ENCODE measurements around the gene PPM1D. TPM values are rescaled to one million over a fixed set of nuclear protein-coding genes. Genes with fewer than 3 reads are reported as not detected.
A peak's percentile ranks its signal among the peaks of the same experiment; 100 is the strongest.

Gene PPM1D
- total RNA-seq, 1 donor from 2014 or later, result 21.2 TPM

- H3K4me3 Mint-ChIP-seq (ENCODE audit: low read depth), result no peak overlapping the region
- H3K4me1 Mint-ChIP-seq (ENCODE audit: low read depth), result peaks cover 7% of the 10 kb centered on the region
- no peaks in the 10 kb centered on the region for H3K27me3 Mint-ChIP-seq
- DNase-seq (ENCODE audit: low spot score, unreplicated experiment), result no peak
- TF ChIP-seq, protein P1, sequence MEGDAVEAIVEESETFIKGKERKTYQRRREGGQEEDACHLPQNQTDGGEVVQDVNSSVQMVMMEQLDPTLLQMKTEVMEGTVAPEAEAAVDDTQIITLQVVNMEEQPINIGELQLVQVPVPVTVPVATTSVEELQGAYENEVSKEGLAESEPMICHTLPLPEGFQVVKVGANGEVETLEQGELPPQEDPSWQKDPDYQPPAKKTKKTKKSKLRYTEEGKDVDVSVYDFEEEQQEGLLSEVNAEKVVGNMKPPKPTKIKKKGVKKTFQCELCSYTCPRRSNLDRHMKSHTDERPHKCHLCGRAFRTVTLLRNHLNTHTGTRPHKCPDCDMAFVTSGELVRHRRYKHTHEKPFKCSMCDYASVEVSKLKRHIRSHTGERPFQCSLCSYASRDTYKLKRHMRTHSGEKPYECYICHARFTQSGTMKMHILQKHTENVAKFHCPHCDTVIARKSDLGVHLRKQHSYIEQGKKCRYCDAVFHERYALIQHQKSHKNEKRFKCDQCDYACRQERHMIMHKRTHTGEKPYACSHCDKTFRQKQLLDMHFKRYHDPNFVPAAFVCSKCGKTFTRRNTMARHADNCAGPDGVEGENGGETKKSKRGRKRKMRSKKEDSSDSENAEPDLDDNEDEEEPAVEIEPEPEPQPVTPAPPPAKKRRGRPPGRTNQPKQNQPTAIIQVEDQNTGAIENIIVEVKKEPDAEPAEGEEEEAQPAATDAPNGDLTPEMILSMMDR (IDR thresholded peaks at IDR 0.05; ENCODE audit: unreplicated experiment), result no peak
- no peaks in the 10 kb centered on the region for H3K9me3 Mint-ChIP-seq (ENCODE audit: low read depth)
- H3K27ac Mint-ChIP-seq, result peak overlapping the region; percentile 72
- H3K36me3 Mint-ChIP-seq (ENCODE audit: insufficient read depth), result peaks cover 10% of the 10 kb centered on the region
Observed at GRCh38 chr17:60645918-60646523, 46.0 kb downstream of the PPM1D start.

DNA sequence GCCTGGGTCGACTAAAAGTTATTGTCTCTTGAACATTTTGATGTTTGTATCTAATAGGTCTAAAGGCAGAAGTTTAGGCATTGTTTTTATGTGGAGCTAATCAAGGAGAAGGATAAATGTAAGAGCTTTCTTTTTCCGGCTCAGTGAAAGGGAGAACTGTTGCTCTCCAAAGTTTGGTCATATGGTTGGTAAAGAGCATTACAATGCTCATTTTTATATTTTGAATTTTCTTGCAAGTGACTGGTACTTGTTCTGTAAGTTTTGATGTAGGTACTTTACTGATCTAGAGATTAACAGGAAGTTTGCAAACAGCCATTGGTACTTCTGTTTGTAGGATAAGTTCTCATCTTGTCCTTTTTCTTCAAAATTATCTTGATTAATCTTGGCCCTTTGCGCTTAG, 46.7 kb downstream of the PPM1D start:
- TF ChIP-seq, protein P1 (IDR thresholded peaks at IDR 0.05; ENCODE audit: unreplicated experiment), result no peak
- no peak overlapping the region for H3K27ac Mint-ChIP-seq
- no peaks in the 10 kb centered on the region for H3K27me3 Mint-ChIP-seq
- peaks cover 7% of the 10 kb centered on the region for H3K4me1 Mint-ChIP-seq (ENCODE audit: low read depth)
- no peak for DNase-seq (ENCODE audit: low spot score, unreplicated experiment)
- H3K4me3 Mint-ChIP-seq (ENCODE audit: low read depth), result no peak overlapping the region
- H3K9me3 Mint-ChIP-seq (ENCODE audit: low read depth), result no peaks in the 10 kb centered on the region
- peaks cover 12% of the 10 kb centered on the region for H3K36me3 Mint-ChIP-seq (ENCODE audit: insufficient read depth)

GRCh38 chr17:60647705-60648104, 47.7 kb downstream of the PPM1D start:
- H3K9me3 Mint-ChIP-seq (ENCODE audit: low read depth), result no peaks in the 10 kb centered on the region
- no peak overlapping the region for H3K27ac Mint-ChIP-seq
- no peaks in the 10 kb centered on the region for H3K27me3 Mint-ChIP-seq
- DNase-seq (ENCODE audit: low spot score, unreplicated experiment), result no peak
- peaks cover 16% of the 10 kb centered on the region for H3K36me3 Mint-ChIP-seq (ENCODE audit: insufficient read depth)
- no peak overlapping the region for H3K4me3 Mint-ChIP-seq (ENCODE audit: low read depth)
- TF ChIP-seq, protein P1 (IDR thresholded peaks at IDR 0.05; ENCODE audit: unreplicated experiment), result no peak
- H3K4me1 Mint-ChIP-seq (ENCODE audit: low read depth), result peaks cover 7% of the 10 kb centered on the region

DNA sequence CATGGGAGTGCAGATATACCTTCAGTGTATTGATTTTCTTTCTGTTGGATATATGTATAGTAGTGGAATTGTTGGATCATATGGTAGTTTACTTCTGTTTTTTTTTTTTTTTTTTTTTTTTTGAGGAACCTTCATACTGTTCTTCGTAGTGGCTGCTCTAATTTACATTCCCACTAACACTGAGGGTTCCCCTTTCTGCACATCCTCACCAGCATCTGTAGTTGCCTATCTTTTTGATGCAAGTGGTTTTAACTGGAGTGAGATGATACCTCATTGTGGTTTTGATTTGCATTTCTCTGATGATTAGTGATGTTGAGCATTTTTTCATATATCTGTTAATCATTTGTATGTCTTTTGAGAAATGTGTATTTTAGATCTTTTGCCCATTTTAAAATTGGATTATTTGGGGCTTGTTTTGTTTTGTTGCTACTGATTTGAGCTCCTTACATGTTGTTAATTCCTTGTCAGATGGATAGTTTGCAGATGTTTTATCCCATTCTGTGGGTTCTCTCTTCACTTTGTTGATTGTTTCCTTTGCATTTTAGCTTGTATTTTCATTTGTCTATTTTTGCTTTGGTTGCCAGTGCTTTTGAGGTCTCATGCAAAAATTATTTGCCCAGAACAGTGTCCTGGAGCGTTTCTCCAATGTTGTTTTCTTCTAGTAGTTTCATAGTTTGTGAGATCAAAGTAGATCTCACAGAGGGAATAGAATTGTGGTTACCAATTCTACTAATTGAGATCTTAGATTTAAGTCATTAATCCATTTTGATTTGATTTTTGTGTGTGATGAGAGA, 52.7 kb downstream of the PPM1D start:
- Mint-ChIP-seq H3K9me3 (ENCODE audit: low read depth) (no peaks in the 10 kb centered on the region), H3K36me3 (ENCODE audit: insufficient read depth) (peaks cover 30% of the 10 kb centered on the region), H3K27me3 (no peaks in the 10 kb centered on the region), H3K4me3 (ENCODE audit: low read depth) (no peak overlapping the region), H3K4me1 (ENCODE audit: low read depth) (no peaks in the 10 kb centered on the region), H3K27ac (no peak overlapping the region)
- no peak for DNase-seq (ENCODE audit: low spot score, unreplicated experiment)
- TF ChIP-seq, protein P1 (IDR thresholded peaks at IDR 0.05; ENCODE audit: unreplicated experiment), result no peak

DNA sequence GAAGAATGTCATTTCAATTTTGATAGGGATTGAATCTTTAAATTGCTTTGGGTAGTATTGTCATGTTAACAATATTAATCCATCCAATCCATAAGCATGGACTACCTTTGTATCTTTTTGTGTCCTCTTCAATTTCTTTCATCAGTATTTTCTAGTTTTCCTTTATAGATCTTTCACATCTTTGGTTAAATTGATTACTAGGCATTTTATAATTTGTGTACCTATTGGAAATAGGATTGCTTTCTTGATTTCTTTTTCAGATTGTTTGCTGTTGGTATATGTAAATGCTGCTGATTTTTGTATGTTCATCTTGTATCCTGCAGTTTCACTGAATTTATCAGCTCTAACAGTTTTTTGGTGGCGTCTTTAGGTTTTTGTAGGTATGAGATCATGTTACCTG, 53.6 kb downstream of the PPM1D start:
- H3K4me3 Mint-ChIP-seq (ENCODE audit: low read depth), result no peak overlapping the region
- DNase-seq (ENCODE audit: low spot score, unreplicated experiment), result no peak
- H3K27me3 Mint-ChIP-seq, result no peaks in the 10 kb centered on the region
- TF ChIP-seq, protein P1 (IDR thresholded peaks at IDR 0.05; ENCODE audit: unreplicated experiment), result no peak
- H3K27ac Mint-ChIP-seq, result no peak overlapping the region
- H3K4me1 Mint-ChIP-seq (ENCODE audit: low read depth), result no peaks in the 10 kb centered on the region
- peaks cover 28% of the 10 kb centered on the region for H3K36me3 Mint-ChIP-seq (ENCODE audit: insufficient read depth)
- H3K9me3 Mint-ChIP-seq (ENCODE audit: low read depth), result no peaks in the 10 kb centered on the region

Measured in progenitor cell of endocrine pancreas (in vitro differentiated cells).